ENCODE results near the gene RCAN1.
A peak's percentile ranks its signal among the peaks of the same experiment; 100 is the strongest.

- TF ChIP-seq, protein P1, sequence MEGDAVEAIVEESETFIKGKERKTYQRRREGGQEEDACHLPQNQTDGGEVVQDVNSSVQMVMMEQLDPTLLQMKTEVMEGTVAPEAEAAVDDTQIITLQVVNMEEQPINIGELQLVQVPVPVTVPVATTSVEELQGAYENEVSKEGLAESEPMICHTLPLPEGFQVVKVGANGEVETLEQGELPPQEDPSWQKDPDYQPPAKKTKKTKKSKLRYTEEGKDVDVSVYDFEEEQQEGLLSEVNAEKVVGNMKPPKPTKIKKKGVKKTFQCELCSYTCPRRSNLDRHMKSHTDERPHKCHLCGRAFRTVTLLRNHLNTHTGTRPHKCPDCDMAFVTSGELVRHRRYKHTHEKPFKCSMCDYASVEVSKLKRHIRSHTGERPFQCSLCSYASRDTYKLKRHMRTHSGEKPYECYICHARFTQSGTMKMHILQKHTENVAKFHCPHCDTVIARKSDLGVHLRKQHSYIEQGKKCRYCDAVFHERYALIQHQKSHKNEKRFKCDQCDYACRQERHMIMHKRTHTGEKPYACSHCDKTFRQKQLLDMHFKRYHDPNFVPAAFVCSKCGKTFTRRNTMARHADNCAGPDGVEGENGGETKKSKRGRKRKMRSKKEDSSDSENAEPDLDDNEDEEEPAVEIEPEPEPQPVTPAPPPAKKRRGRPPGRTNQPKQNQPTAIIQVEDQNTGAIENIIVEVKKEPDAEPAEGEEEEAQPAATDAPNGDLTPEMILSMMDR (IDR thresholded peaks at IDR 0.05), result peak; percentile 81
- TF ChIP-seq POLR2AphosphoS5 (IDR thresholded peaks at IDR 0.05; ENCODE audit: low read depth, low read length) (no peak), REST (IDR thresholded peaks at IDR 0.05; ENCODE audit: insufficient read depth in 1 of 2, low read depth in 2 of 2, low read length in 1 of 2) (no peak), TCF7L2 (IDR thresholded peaks at IDR 0.05; ENCODE audit: low read depth, low read length) (no peak), SIN3A (IDR thresholded peaks at IDR 0.05; ENCODE audit: borderline replicate concordance, insufficient read depth, low read depth, low read length) (no peak)
These were observed 11.8 kb downstream of the RCAN1 start for GRCh38 chr21:34603002-34603709.
